Panc1 (cell line): ENCODE data around the gene RAB39A. TPM values are rescaled to one million over a fixed set of nuclear protein-coding genes. Genes with fewer than 3 reads are reported as not detected.

Experiments used
- ATAC-seq: fragments of 200-7000 bp; cut with Tn5 transposase; 2 replicates; pipeline ENCODE4 v1.9.1; 2020; ENCODE audit warnings: mild to moderate bottlenecking, moderate library complexity
- BruUV-seq: library from RNA; stranded (reverse); fragments of 400-500 nt; replicated peaks from 2 replicates; lab custom pipeline; 2021; lab: Mats Ljungman, UMichigan
- CTCF ChIA-PET: fragments of 300-600 bp; sonication (Branson Sonifier 250); formaldehyde crosslinking; loops from one replicate; lab custom pipeline; 2022; ENCODE audit warnings: antibody characterized with exemption; lab: Charles Lee
- POLR2A ChIA-PET: fragments of 300-600 bp; sonication (Branson Sonifier 250); formaldehyde crosslinking; loops from one replicate; lab custom pipeline; 2022; ENCODE audit warnings: antibody characterized with exemption; lab: Charles Lee
- DNase-seq: peaks from one replicate; pipeline ENCODE4 v3.0.0-alpha.2; 2010; ENCODE audit warnings: low read depth, low spot score
- H3K27ac ChIP-seq: 2 replicates; pipeline ENCODE4 v1.5.1; 2011; ENCODE audit warnings: mild to moderate bottlenecking, low read length, inconsistent platforms
- H3K27me3 ChIP-seq: fragments of 200-500 bp; sonication (Bioruptor generic); 2 replicates; pipeline ENCODE4 v1.6.0; 2014; ENCODE audit warnings: low read length, inconsistent platforms; ENCODE audit not compliant: control insufficient read depth, insufficient read depth
- H3K36me3 ChIP-seq: fragments of 200-500 bp; sonication (Bioruptor generic); 2 replicates; pipeline ENCODE4 v1.5.1; 2014; ENCODE audit warnings: inconsistent platforms, mild to moderate bottlenecking, low read length, moderate library complexity; ENCODE audit not compliant: control insufficient read depth, insufficient read depth
- H3K4me1 ChIP-seq: 2 replicates; pipeline ENCODE4 v1.5.1; 2011; ENCODE audit warnings: inconsistent platforms, mild to moderate bottlenecking, low read length, moderate library complexity; ENCODE audit not compliant: control insufficient read depth, insufficient read depth
- H3K4me3 ChIP-seq, 2 experiments: 2 replicates each; pipeline ENCODE4 v1.5.1; 2011 to 2012; ENCODE audit warnings: low read depth in 2 of 2, low read length in 2 of 2, mild to moderate bottlenecking in 2 of 2, inconsistent platforms in 1 of 2, moderate library complexity in 1 of 2
- H3K9me3 ChIP-seq: fragments of 200-500 bp; sonication (Bioruptor generic); 2 replicates; pipeline ENCODE4 v1.5.1; 2014; ENCODE audit warnings: low read depth, mild to moderate bottlenecking, inconsistent platforms, low read length, moderate library complexity; ENCODE audit not compliant: control insufficient read depth, insufficient read depth
- CTCF ChIP-seq: fragments of 450-650 bp; IDR thresholded peaks from 2 replicates; pipeline ENCODE4 v1.5.1; 2017; ENCODE audit warnings: mild to moderate bottlenecking
- POLR2AphosphoS5 ChIP-seq: IDR thresholded peaks from 2 replicates; pipeline ENCODE4 v1.6.1; 2012; ENCODE audit warnings: mild to moderate bottlenecking, low read depth, low read length, moderate library complexity
- REST ChIP-seq, 2 experiments: IDR thresholded peaks; 2 replicates each; pipeline ENCODE4 v1.6.1; 2011 to 2012; ENCODE audit warnings: low read depth in 2 of 2, control low read depth in 1 of 2, low read length in 1 of 2, mild to moderate bottlenecking in 1 of 2, moderate library complexity in 1 of 2; ENCODE audit not compliant: insufficient read depth in 1 of 2
- SIN3A ChIP-seq: IDR thresholded peaks from 2 replicates; pipeline ENCODE4 v1.6.1; 2012; ENCODE audit warnings: low read depth, mild to moderate bottlenecking, low read length, moderate library complexity, borderline replicate concordance; ENCODE audit not compliant: insufficient read depth
- TCF7L2 ChIP-seq: IDR thresholded peaks from 2 replicates; pipeline ENCODE4 v1.6.1; 2011; ENCODE audit warnings: mild to moderate bottlenecking, low read depth, low read length, inconsistent platforms
- in situ Hi-C: cut with HindIII; loops from 2 replicates; pipeline ENCODE4 v1.10.0; 2016; ENCODE audit warnings: low sequenced_read_pairs, low pct_unique_long_range_greater_than_20kb
- intact Hi-C: fragments of 100-400 bp; cut with micrococcal nuclease; formaldehyde crosslinking; loops from one replicate; pipeline ENCODE4 v1.10.0; 2022; ENCODE audit not compliant: unreplicated experiment
- total RNA-seq: library from RNA; stranded (reverse); gene quantifications from one replicate; pipeline ENCODE4 v1.2.1, GENCODE V29; 2021; ENCODE audit not compliant: unreplicated experiment

RAB39A gene
- total RNA-seq, 1 experiment from 2014 or later, result 3.3 TPM

GRCh38 chr11:107956543-107956942, 28.3 kb downstream of the RAB39A start:
- DNase-seq (no peak), ATAC-seq (no peak)
- Histone ChIP-seq H3K27ac (no peak overlapping the region), H3K9me3 (no peaks in the 10 kb centered on the region), H3K4me3 (no peak overlapping the region), H3K27me3 (no peaks in the 10 kb centered on the region), H3K4me1 (0 out of 2 replicates have a peak, but pooled peaks cover 3% of the 10 kb centered on the region), H3K36me3 (no peaks in the 10 kb centered on the region)
- in situ Hi-C loops (no loop called here), intact Hi-C loops (no loop called here)
- TF ChIP-seq CTCF (no peak), SIN3A (no peak)
- BruUV-seq, result no TSS peak
- ChIA-PET POLR2A (no interaction called here), CTCF (no interaction called here)

- no peak overlapping the region for H3K27ac ChIP-seq
- peaks cover 5% of the 10 kb centered on the region; the same call in 1 of the 2 replicates for H3K4me1 ChIP-seq
- ChIA-PET CTCF (no interaction called here), POLR2A (no interaction called here)
- H3K36me3 ChIP-seq, result no peaks in the 10 kb centered on the region
- no peaks in the 10 kb centered on the region for H3K27me3 ChIP-seq
- no peak overlapping the region for H3K4me3 ChIP-seq
- intact Hi-C loops (no loop called here), in situ Hi-C loops (no loop called here)
- BruUV-seq, result no TSS peak
- no peak for DNase-seq
- no peaks in the 10 kb centered on the region for H3K9me3 ChIP-seq
- no peak for ATAC-seq
- no peak for TF ChIP-seq REST (IDR thresholded peaks at IDR 0.05; ENCODE audit: insufficient read depth in 1 of 2, low read depth in 2 of 2, low read length in 1 of 2)
- TF ChIP-seq CTCF, result no peak
- no peak for TF ChIP-seq POLR2AphosphoS5
- no peak for TF ChIP-seq TCF7L2
These were observed 28.9 kb downstream of the RAB39A start for GRCh38 chr11:107957109-107957588.
